GM23338 (cell line): ENCODE results near the gene ANKMY2. TPM values are rescaled to one million over a fixed set of nuclear protein-coding genes. Genes with fewer than 3 reads are reported as not detected.

Experiments
- NANOG ChIP-seq: IDR thresholded peaks from 2 replicates; pipeline ENCODE4 v1.6.1; 2016; ENCODE audit warnings: antibody characterized with exemption, borderline replicate concordance
- POLR2AphosphoS5 ChIP-seq: IDR thresholded peaks from 2 replicates; pipeline ENCODE4 v1.6.1; 2016; ENCODE audit warnings: antibody characterized with exemption, low read depth
- STAT1 ChIP-seq: IDR thresholded peaks from one replicate; pipeline ENCODE4 v1.6.1; 2016; ENCODE audit warnings: antibody characterized with exemption; ENCODE audit not compliant: unreplicated experiment
- ZNF331 ChIP-seq: fragments of 250-450 bp; sonication (Bioruptor Pico); IDR thresholded peaks from 2 replicates; pipeline ENCODE4 v1.5.0; 2020; ENCODE audit warnings: low read depth, mild to moderate bottlenecking, moderate library complexity
- polyA plus RNA-seq: library from polyadenylated mRNA; unstranded; fragments of >200 nt; fragmentation: Nextera tagmentation; extraction: Ambion mirVana; gene quantifications from 2 replicates; pipeline ENCODE4 v1.2.1, GENCODE V29; 2016
- total RNA-seq: library from RNA; depleted of rRNA; stranded (reverse); fragments of >200 nt; shearing (Covaris generic); gene quantifications from 2 replicates; pipeline ENCODE4 v1.2.3, GENCODE V29; 2014; rRNA removed
- TF ChIP-seq, protein P1 (sequence below): IDR thresholded peaks from one replicate; pipeline ENCODE4 v1.6.1; 2018; ENCODE audit warnings: antibody characterized with exemption; ENCODE audit not compliant: unreplicated experiment
- TF ChIP-seq, protein P2 (sequence below): IDR thresholded peaks from 2 replicates; pipeline ENCODE4 v1.6.1; 2016; ENCODE audit warnings: antibody characterized with exemption

Gene ANKMY2
- total and polyA plus RNA-seq, 2 experiments from 2014 or later = 4.4 to 9.5 TPM

DNA sequence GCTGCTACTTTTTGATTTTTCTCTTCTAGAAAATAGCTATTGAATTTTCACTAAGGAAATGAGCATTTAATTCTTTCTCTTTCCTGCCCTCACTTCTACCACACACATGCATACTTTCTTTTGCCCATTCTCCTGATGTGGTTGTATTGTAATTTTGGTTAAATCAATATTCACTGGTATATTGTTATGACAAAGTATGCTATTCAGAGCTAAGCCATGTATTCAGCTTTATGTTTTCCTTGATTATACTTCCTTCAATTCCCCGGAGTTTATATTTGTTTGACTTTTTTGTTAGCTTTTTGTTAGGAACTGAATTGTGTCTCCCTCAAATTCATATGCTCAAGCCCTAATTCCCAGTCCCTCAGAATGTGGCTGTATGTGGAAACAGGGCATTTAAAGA, 94.9 kb downstream of the ANKMY2 start (continued):
- TF ChIP-seq NANOG (no peak), ZNF331 (CRISPR knock-in tag) (no peak), STAT1 (no peak), POLR2AphosphoS5 (no peak)
- TF ChIP-seq, protein P1, sequence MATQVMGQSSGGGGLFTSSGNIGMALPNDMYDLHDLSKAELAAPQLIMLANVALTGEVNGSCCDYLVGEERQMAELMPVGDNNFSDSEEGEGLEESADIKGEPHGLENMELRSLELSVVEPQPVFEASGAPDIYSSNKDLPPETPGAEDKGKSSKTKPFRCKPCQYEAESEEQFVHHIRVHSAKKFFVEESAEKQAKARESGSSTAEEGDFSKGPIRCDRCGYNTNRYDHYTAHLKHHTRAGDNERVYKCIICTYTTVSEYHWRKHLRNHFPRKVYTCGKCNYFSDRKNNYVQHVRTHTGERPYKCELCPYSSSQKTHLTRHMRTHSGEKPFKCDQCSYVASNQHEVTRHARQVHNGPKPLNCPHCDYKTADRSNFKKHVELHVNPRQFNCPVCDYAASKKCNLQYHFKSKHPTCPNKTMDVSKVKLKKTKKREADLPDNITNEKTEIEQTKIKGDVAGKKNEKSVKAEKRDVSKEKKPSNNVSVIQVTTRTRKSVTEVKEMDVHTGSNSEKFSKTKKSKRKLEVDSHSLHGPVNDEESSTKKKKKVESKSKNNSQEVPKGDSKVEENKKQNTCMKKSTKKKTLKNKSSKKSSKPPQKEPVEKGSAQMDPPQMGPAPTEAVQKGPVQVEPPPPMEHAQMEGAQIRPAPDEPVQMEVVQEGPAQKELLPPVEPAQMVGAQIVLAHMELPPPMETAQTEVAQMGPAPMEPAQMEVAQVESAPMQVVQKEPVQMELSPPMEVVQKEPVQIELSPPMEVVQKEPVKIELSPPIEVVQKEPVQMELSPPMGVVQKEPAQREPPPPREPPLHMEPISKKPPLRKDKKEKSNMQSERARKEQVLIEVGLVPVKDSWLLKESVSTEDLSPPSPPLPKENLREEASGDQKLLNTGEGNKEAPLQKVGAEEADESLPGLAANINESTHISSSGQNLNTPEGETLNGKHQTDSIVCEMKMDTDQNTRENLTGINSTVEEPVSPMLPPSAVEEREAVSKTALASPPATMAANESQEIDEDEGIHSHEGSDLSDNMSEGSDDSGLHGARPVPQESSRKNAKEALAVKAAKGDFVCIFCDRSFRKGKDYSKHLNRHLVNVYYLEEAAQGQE = no peak
- TF ChIP-seq, protein P2, sequence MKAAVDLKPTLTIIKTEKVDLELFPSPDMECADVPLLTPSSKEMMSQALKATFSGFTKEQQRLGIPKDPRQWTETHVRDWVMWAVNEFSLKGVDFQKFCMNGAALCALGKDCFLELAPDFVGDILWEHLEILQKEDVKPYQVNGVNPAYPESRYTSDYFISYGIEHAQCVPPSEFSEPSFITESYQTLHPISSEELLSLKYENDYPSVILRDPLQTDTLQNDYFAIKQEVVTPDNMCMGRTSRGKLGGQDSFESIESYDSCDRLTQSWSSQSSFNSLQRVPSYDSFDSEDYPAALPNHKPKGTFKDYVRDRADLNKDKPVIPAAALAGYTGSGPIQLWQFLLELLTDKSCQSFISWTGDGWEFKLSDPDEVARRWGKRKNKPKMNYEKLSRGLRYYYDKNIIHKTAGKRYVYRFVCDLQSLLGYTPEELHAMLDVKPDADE = no peak

Other genes starting within 250 kb of the ANKMY2 start
- 0.45 and 1.0 TPM in 2 replicates for gene CRPPA, start 224.2 kb downstream of the ANKMY2 start, total RNA-seq
- 0.54 and 0.73 TPM in 2 replicates for gene CRPPA, start 224.2 kb downstream of the ANKMY2 start, polyA plus RNA-seq
- 0.70 and 0.76 TPM in 2 replicates for gene SOSTDC1, start 180.0 kb downstream of the ANKMY2 start, total RNA-seq
- gene SOSTDC1, start 180.0 kb downstream of the ANKMY2 start, polyA plus RNA-seq = 0.64 and 1.0 TPM in 2 replicates
- not detected in 2 replicates for gene LRRC72, start 118.9 kb downstream of the ANKMY2 start, total RNA-seq
- not detected in 2 replicates for gene LRRC72, start 118.9 kb downstream of the ANKMY2 start, polyA plus RNA-seq
- gene BZW2, start 427 bp upstream of the ANKMY2 start, total RNA-seq = 95.3 and 108 TPM in 2 replicates
- gene BZW2, start 427 bp upstream of the ANKMY2 start, polyA plus RNA-seq = 83.9 and 88.8 TPM in 2 replicates
- gene TSPAN13, start 108.0 kb upstream of the ANKMY2 start, total RNA-seq = 27.6 and 28.8 TPM in 2 replicates
- 40.9 and 42.5 TPM in 2 replicates for gene TSPAN13, start 108.0 kb upstream of the ANKMY2 start, polyA plus RNA-seq
- gene AGR2, start 159.2 kb upstream of the ANKMY2 start, total RNA-seq = not detected in 2 replicates
- not detected in 2 replicates for gene AGR2, start 159.2 kb upstream of the ANKMY2 start, polyA plus RNA-seq
- gene AGR3, start 236.2 kb upstream of the ANKMY2 start, total RNA-seq = not detected in 2 replicates
- gene AGR3, start 236.2 kb upstream of the ANKMY2 start, polyA plus RNA-seq = not detected in 2 replicates